LHCN-M2 (cell line): ENCODE results near the gene UTS2. TPM values are rescaled to one million over a fixed set of nuclear protein-coding genes. Genes with fewer than 3 reads are reported as not detected.

Source experiments
- DNase-seq: peaks from one replicate; pipeline ENCODE4 v3.0.0-alpha.2; 2012; ENCODE audit warnings: low read depth
- total RNA-seq: library from RNA; depleted of rRNA; stranded (reverse); fragments of >200 nt; gene quantifications from 2 replicates; pipeline ENCODE4 v1.2.3, GENCODE V29; 2014

The UTS2 gene
- total RNA-seq, 1 experiment from 2014 or later, result not detected

DNA sequence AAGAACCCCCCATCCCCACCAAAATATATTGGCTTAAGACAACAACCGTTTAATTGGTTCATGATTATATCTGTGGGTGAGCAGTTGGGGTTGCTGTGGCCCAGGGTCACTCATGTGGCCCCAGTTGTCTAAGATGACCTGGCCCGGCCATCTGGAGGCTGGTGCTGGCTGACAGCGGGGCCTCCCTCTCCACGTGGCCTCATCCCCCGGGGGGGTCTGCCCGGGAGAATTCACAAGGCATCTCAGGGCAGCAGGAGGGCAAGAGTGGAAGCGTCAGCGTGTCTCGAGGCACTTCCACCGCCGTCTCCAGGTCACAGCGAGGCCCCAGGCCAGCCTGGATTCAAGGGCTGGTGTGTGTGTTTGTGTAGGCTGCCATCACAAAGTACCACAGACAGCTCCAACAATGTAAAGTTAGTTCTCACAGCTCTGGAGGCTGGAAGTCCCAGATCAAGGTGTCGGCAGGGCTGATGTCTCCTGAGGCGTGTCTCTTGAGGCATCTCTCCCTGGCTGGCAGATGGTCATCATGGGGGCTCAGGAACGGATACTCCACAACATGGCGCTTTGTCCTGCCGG is 11.0 kb upstream of the UTS2 start:
- DNase-seq, result no peak

DNA sequence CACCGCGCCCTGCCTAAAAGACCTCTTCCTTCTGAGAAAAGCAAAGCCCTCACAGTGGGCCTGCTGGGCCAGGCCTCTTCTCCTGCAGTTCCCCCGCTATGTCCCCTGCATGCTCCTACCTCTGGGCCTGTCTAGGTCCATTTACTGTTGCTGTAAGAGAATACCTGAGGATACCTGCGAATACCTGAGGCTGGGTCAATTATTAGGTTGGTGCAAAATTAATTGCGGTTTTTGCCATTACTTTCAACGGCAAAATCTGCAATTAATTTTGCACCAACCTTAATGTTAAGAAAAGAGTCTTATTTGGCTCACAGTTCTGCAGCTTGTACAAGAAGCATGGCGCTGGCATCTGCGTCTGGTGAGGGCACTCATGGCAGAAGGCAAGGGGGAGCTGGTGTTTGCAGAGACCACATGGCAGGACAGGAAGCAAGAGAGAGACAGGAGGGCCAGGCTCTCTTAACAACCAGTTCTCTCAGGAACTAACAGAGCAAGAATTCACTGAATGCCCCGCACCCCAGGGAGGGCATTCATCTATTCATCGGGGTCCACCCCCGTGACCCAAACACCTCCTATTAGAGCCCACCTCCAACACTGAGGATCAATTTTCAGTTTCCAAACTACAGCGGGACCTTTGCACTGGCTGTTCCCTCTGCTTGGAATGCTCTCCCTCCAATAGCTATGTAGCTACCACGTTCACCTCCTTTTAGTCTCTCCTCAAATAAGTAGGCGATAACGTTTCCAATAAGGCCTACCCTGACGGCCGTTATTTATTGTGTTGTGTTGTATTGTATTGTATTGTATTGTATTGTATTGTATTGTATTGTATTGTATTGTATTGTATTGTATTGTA is 9.6 kb upstream of the UTS2 start:
- DNase-seq, result no peak

DNA sequence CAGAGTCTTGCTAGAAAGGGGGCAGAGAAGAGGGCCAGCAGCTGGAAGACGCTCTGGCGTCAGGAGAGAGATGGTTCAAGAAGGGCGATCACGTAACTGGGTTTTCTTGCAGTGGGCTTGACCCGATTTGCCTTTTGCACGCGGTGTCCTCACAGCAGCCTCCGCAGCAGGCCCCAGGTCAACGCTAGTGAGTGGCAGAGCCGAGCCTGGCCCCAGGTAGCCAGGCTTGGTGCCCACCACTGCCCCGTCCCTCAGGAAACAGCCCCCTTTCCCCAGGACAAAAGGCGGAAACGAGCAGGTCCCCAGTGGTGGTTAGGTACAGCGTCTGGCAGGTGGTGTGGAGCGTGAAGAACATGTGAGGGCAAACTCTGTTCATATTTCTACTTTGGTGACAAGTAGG is 8.6 kb upstream of the UTS2 start:
- no peak for DNase-seq

DNA sequence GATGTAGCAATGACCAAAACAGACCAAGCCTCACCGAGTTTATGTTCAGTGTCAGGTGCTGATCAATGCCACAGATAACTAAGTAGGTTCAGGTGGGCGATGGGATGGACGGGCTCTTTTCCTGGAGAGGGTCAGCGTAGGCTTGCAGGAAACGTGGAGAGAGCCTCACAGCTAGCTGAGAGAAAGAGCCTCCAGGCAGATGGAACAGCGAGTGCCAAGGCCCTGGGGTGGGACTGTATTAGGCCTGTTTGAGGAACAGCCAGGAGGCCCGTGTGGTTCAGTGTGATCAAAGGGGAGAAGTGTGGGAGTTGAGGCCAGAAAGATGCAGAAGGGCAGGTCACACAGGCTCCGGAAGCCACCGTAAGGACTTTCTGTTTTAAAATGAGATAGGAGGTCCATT is 7.3 kb upstream of the UTS2 start:
- DNase-seq, result no peak

DNA sequence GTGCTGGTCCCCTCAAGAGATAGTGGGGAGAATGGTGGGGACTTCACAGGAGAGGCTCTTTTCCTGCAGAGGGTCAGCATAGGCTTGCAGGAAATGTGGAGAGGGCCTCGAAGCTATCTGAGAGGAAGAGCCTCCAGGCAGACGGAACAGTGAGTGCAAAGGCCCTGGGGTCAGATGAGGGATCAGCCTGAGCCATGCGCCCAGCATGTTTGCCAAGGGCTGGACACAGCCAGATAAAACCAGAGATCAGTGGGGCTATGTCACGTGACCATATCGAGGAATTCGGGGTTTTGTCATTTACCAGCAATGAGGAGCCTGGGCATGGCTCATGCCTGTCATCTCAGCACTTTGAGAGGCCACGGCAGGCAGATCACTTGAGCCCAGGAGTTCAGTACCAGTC is 6.5 kb upstream of the UTS2 start:
- no peak for DNase-seq

DNA sequence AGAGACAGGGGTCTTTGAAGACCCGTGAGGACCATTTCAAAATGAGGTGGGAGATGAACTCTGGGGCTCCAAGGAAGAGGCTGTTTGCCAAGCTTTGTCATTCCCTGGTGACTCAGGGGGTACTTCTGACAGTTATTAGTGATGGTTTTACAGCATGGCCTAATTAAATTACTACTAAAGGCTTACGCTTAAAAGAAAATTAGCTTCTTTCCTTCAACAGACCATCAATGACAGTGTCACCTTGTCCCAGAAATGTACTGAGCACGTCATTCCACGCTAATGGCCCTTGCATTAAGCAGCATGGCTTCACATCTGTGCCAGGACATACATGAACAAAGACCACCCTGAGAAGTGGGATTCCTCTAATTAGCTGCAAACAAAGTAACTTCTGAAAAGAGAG is 5.1 kb upstream of the UTS2 start:
- no peak for DNase-seq

DNA sequence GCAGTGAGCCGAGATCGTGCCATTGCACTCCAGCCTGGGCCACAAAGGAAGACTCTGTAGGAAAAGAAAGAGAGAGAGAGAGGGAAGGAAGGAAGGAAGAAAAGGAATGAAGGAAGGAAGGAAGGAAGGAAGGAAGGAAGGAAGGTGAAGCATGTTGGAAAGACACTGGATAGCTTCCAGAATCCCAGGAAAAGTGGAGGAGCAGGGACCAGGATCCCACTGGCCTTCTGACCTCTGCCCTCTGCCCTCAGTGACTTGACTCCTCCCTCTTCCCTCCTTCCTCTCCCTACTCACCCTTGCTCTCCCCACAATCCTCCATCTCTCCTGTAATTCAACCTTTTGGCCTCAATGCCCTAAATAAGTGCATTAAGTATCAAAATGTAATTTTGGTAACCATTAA is 4.1 kb upstream of the UTS2 start:
- DNase-seq, result no peak

DNA sequence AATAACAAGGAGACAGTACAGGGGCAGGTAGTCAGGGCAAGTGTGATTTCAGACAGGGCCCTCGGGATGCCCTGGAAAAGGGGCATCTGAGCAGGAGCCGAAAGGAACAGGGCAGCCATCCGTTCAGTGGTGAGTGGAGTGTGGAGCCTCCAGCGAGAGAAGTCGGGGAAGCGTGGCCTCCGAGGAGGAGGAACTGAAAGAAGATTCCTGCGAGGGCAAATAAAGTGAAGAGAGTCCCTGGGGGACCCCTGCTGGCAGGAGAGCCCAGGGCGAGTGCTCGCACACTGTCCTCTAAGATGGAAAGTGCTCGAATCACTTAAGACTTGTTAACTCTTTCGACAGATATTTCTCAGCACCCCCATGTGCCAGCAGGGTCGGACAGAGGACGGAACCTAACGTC is 3.5 kb upstream of the UTS2 start:
- no peak for DNase-seq

DNA sequence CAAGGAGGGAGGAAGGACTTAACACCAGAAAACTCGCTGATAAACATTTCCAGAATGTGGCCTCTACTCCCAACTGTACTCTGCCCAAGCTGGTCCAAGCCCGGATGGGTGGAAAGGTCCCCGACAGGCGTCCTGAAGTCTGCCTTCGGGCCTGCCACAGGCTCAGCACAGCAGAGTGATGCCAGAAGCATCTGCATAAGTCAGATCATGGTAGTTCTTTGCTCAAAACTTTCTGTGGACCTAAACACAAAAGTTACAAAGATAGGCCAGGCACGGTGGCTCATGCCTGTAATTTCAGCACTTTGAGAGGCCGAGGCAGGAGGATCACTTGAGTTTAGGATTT is 790 bp upstream of the UTS2 start:
- no peak for DNase-seq

DNA sequence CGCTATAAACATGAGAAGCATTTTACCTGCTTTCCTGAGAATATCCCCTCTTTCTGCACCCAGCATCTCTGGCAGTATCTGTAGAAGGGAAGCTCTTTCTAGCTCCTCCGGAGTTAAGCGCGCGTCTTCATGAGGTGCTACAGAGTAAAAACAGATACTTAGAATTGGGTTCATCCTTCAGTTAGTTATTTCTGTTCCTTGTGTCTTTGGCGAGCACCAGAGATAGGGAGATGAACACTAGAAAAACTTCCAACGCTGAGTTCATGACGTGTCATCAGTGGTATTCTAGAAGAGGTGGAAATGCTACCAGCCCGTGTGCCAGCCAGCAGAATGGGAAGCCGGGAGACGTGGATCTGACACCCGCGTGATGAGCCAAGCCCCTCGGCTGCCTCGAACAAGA is 2.1 kb downstream of the UTS2 start:
- DNase-seq, result no peak

DNA sequence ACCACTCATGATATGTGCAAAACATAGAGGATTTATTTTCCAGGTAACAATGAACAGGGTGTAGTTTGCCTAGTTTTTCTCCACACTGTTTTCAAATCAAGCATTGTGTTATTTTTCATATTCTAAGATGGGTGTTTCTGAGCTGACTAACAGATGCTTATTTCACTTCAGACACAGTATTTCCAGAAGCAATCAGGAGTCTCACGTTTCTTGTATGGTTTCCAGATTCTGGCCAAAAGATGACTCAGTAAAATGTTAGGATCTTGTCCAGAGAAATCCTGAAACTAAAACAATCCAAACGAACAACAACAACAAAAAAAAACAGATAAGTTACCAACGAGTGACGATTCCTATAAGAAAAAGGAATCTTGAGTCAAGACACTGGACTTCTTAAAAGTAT is 5.3 kb downstream of the UTS2 start:
- DNase-seq, result peak; percentile 86

DNA sequence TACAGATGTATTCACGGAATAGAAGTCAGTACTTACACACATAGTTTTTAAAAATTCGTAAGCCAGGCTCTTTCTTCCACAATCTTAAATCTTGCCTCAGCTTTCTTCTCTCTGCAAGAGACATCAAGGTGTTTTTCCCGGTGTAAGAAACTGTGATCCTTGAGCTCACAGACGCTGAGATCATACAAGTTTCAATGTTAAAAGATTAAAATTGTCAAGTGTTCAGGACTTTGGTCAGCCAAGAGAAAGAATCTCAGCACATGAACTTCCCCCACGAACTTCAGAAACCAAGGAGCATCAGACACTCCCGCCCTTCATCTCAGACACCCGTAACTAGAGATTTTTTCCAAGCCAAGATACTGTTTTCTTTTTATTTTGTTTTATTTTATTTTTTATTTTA is 6.2 kb downstream of the UTS2 start:
- DNase-seq, result no peak

DNA sequence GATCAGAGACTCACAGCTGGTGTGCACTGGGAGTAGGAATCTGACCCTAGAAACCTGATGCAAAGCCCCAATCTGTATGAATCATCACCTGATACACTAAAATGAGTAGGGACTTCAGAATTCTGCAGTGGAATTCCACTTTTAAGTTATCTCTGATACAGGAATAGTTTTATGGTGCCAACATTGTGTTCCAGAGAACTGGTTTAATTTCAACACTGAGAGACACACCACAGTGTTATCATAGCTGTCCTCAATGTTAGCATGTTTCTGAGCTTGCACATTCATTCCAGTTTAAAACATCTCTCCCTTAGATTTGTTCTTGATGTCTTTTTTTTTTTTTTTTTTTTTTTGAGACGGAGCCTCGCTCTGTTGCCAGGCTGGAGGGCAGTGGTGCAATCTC is 7.1 kb downstream of the UTS2 start:
- DNase-seq, result peak; percentile 10

DNA sequence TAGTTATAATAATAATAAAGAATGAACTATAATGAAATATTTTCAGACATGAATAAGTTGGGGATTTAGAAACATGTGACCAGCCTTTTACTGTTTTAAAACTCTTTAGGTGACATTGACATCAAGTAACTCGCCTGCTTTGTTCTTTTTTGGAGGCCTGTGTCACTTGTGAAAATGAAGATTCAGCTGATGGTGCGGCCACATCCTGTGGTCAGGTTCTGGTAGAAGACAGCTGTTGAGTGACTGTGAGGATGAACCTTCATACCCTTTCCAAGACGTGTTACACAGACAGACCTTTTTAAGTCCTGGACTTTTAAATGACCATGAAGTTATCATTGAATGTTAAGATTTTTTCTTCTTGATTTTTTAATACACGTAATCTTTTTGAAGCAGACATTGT is 10.3 kb downstream of the UTS2 start:
- DNase-seq, result peak; percentile 51

DNA sequence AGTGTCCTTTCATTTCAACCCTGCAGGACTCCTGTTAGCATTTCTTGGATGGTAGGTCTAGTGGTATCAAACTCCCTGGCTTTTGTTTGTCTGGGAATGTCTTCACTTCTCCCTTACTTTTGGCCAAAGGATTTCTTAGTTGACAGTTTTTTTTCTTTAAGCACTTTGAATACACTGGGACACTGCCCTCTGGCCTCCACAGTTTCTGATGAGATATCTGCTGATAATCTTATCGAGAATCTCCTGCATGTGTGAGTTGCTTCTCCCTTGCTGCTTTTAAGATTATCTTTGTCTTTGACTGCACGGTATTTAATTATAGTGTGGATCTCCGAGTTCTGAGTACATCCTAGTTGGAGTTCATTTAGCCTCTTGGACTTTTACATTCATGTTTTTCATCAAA is 13.3 kb downstream of the UTS2 start:
- DNase-seq, result no peak

DNA sequence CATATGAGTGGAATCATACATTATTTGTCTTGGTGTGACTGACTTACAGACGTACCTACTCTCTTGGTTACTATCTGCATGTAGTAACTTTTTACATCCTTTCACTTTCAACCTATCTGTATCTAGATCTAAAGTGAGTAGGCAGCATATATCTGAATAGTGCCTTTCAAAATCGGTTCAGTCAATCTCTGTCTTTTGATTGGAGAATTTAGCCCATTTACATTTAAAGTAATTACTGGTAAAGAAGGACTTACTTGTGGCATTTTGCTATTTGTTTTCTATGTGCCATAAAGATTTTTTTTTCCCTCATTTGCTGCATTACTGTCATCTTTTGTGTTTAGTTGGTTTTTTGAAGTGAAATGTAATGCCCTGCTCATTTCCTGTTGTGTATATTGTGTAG is 14.2 kb downstream of the UTS2 start:
- DNase-seq, result no peak

DNA sequence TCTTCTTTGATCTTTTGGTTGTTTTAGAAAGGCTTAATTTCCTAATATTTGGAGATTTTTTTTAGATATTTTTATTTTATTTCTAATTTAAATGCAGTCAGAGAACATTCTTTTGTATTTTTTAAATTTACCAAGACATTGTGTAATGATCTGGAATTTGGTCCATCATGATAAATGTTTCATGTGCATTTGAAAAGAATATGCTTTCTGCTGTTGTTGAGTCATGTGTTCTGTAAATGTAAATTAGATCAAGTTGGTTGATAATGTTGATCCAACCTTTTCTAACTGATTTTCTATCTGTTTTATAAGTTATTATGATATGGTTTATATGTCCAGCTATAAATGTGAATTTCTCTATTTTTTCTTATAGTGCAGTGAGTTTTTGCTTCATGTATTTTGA is 19.8 kb downstream of the UTS2 start:
- no peak for DNase-seq

DNA sequence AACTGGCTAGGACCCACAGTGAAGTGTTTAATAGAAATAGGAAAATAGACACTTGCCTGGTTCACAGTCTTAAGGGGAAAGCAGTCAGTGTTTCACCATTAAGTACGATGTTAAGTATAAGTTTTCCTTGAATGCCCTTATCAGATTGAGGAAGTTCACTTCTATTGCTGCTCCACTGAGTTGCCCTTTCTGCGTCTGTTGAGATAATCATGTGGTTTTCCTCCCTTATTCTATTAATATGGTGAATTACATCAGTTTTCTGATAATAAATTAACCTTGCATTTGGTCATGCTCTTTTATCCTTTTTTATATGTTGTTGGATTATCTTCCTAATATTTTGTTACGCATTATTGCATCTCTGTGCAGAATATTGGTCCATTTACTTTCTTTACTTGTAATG is 21.4 kb downstream of the UTS2 start:
- no peak for DNase-seq

DNA sequence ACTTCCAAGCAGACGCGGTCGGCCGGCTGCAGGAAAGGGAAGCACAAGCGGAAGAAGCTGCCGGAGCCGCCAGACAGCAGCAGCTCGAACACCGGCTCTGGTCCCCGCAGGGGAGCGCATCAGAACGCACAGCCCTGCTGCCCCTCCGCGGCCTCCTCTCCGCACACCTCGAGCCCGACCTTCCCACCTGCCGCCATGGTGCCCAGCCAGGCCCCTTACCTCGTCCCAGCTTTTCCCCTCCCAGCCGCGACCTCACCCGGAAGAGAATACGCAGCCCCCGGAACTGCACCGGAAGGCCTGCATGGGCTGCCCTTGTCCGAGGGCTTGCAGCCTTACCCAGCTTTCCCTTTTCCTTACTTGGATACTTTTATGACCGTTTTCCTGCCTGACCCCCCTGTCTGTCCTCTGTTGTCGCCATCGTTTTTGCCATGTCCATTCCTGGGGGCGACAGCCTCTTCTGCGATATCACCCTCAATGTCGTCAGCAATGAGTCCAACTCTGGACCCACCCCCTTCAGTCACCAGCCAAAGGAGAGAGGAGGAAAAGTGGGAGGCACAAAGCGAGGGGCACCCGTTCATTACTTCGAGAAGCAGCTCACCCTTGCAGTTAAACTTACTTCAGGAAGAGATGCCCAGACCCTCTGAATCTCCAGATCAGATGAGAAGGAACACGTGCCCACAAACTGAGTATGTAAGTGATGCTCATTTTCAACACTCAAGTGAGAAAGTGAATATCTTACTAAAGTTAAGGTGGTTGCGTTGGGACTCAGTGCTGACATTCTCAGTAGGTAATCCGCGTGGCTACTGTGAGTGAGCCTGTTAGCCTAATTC is 25.5 kb downstream of the UTS2 start:
- no peak for DNase-seq

DNA sequence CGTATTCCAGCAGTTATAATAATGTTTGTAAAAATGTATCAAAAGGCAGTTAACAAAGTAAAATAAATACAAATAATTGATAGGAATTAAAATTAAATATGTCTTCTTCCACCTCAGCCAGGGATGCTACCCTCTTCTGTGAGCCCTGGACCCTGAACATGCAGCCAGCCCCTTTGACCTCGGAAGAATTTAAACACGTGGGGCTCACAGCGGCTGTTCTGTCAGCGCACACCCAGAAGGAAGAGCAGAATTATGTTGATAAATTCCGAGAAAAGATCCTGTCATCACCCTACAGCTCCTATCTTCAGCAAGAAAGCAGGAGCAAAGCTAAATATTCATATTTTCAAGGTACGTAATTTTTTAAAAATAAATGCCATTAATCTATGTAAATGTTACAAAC is 26.5 kb downstream of the UTS2 start:
- no peak for DNase-seq

DNA sequence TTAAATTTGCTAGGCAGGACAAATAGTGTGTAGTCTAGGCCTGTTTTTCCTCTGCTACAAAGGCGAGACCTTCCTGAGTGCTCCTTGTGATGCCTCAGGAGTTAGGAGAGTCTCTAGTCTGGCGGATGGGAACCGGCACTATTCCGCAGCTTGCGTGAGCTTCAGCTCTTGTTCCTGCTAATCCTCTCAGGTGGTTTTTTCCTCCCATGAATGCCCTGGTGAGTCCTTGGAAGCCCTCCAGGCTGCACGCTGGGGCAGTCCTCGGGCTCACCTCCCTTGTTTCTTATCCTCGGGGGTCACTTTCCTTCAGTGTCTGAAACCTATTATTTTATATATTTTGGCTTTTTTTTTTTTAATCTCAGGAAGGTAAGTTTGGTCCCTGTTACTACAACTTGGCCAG is 28.2 kb downstream of the UTS2 start:
- no peak for DNase-seq

DNA sequence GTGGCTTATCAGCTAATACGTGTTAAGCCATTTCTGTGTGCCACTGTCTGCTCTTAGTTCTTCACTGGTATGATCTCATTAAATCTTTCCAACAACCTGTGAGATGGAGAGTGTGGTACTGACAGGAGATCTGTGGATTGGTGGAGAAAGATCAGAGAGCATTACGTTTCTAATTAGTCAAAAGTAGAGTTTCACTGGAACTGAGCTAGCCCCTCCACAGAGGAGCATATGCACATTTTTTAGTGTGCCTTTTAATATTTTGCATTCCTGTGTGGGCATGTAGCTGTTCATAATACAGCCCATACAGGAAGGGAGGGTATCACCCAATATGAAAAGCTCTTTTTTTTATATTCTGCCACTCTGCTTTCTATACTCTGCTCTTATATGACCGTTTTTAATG is 31.6 kb downstream of the UTS2 start:
- DNase-seq, result no peak
